WTC11 (cell line): ENCODE measurements around the gene PRDM15. TPM values are rescaled to one million over a fixed set of nuclear protein-coding genes. Genes with fewer than 3 reads are reported as not detected.

ENCODE experiments used
- ATAC-seq: fragments of 200-7000 bp; cut with Tn5 transposase; 2 replicates; pipeline ENCODE4 v1.10.0; 2021; ENCODE audit warnings: mild to moderate bottlenecking, moderate library complexity
- CTCF ChIA-PET: fragments of 300-600 bp; sonication (Branson Sonifier 250); formaldehyde crosslinking; loops from one replicate; lab custom pipeline; 2021; ENCODE audit warnings: antibody characterized with exemption; lab: Charles Lee
- POLR2A ChIA-PET: fragments of 350-600 bp; sonication (Branson Sonifier 250); formaldehyde crosslinking; loops from one replicate; lab custom pipeline; 2021; ENCODE audit warnings: antibody characterized with exemption; lab: Charles Lee
- DNase-seq: peaks from one replicate; pipeline ENCODE4 v3.0.0; 2021; ENCODE audit warnings: low spot score
- H3K27ac Mint-ChIP-seq: 2 replicates; pipeline ENCODE4 v1.8.0; 2021; ENCODE audit warnings: mixed read lengths
- H3K27me3 Mint-ChIP-seq: 2 replicates; pipeline ENCODE4 v1.8.0; 2021; ENCODE audit warnings: low read depth, mild to moderate bottlenecking, moderate library complexity, mixed read lengths
- H3K36me3 Mint-ChIP-seq: 2 replicates; pipeline ENCODE4 v1.8.0; 2021; ENCODE audit warnings: mixed read lengths
- H3K4me1 Mint-ChIP-seq: 2 replicates; pipeline ENCODE4 v1.8.0; 2022; ENCODE audit warnings: mixed read lengths
- H3K4me3 Mint-ChIP-seq: 2 replicates; pipeline ENCODE4 v1.8.0; 2021; ENCODE audit warnings: mild to moderate bottlenecking, moderate library complexity, mixed read lengths
- H3K9me3 Mint-ChIP-seq: 2 replicates; pipeline ENCODE4 v1.8.0; 2021; ENCODE audit warnings: mixed read lengths
- AFF4 ChIP-seq: sonication (generic); formaldehyde crosslinking; IDR thresholded peaks from 2 replicates; pipeline ENCODE4 v1.8.1; 2023; ENCODE audit warnings: mild to moderate bottlenecking, missing genetic modification reagents, borderline replicate concordance
- ATF3 ChIP-seq: sonication (generic); formaldehyde crosslinking; conservative IDR thresholded peaks from 2 replicates; pipeline ENCODE4 v1.8.1; 2022; ENCODE audit warnings: mild to moderate bottlenecking, missing genetic modification reagents
- CBFB ChIP-seq: sonication (generic); formaldehyde crosslinking; IDR thresholded peaks from 2 replicates; pipeline ENCODE4 v1.8.1; 2022; ENCODE audit warnings: mild to moderate bottlenecking, low read depth, missing genetic modification reagents
- E2F4 ChIP-seq: sonication (generic); formaldehyde crosslinking; IDR thresholded peaks from 2 replicates; pipeline ENCODE4 v1.8.1; 2022; ENCODE audit warnings: low read depth, mild to moderate bottlenecking, moderate library complexity, missing genetic modification reagents, borderline replicate concordance
- EMX1 ChIP-seq: fragments of 250-450 bp; sonication (Bioruptor Pico); IDR thresholded peaks from 2 replicates; pipeline ENCODE4 v1.8.0; 2021; ENCODE audit warnings: mild to moderate bottlenecking
- HMGA2 ChIP-seq: fragments of 250-450 bp; sonication (Bioruptor Pico); IDR thresholded peaks from 2 replicates; pipeline ENCODE4 v1.4.0; 2021; ENCODE audit warnings: mild to moderate bottlenecking, moderate library complexity
- NFATC4 ChIP-seq: fragments of 250-450 bp; sonication (Bioruptor Pico); IDR thresholded peaks from 2 replicates; pipeline ENCODE4 v1.9.0; 2021; ENCODE audit warnings: mild to moderate bottlenecking
- PRDM15 ChIP-seq: sonication (generic); formaldehyde crosslinking; IDR thresholded peaks from 2 replicates; pipeline ENCODE4 v1.8.0; 2022; ENCODE audit warnings: missing genetic modification reagents
- TEAD4 ChIP-seq: sonication (generic); formaldehyde crosslinking; IDR thresholded peaks from 2 replicates; pipeline ENCODE4 v1.8.0; 2022; ENCODE audit warnings: mild to moderate bottlenecking, missing genetic modification reagents
- ZBTB43 ChIP-seq: sonication (generic); formaldehyde crosslinking; IDR thresholded peaks from 2 replicates; pipeline ENCODE4 v1.8.1; 2023; ENCODE audit warnings: mild to moderate bottlenecking, missing genetic modification reagents
- ZNF317 ChIP-seq: sonication (generic); formaldehyde crosslinking; IDR thresholded peaks from 2 replicates; pipeline ENCODE4 v1.8.1; 2023; ENCODE audit warnings: low read depth, mild to moderate bottlenecking, moderate library complexity, missing genetic modification reagents, borderline replicate concordance
- ZNF396 ChIP-seq: fragments of 250-450 bp; sonication (Bioruptor Pico); IDR thresholded peaks from 2 replicates; pipeline ENCODE4 v1.8.0; 2021; ENCODE audit warnings: mild to moderate bottlenecking, moderate library complexity, borderline replicate concordance
- ZNF416 ChIP-seq: fragments of 250-450 bp; sonication (Bioruptor Pico); IDR thresholded peaks from 2 replicates; pipeline ENCODE4 v1.9.0; 2021; ENCODE audit warnings: mild to moderate bottlenecking, inconsistent platforms
- ZNF423 ChIP-seq: fragments of 250-450 bp; sonication (Bioruptor Pico); IDR thresholded peaks from 2 replicates; pipeline ENCODE4 v2.1.2; 2022; ENCODE audit warnings: mild to moderate bottlenecking, moderate library complexity
- ZNF532 ChIP-seq: fragments of 250-450 bp; sonication (Bioruptor Pico); IDR thresholded peaks from 2 replicates; pipeline ENCODE4 v1.9.0; 2021; ENCODE audit warnings: mild to moderate bottlenecking, borderline replicate concordance
- ZNF671 ChIP-seq: fragments of 250-450 bp; sonication (Bioruptor Pico); IDR thresholded peaks from 2 replicates; pipeline ENCODE4 v1.8.0; 2021; ENCODE audit warnings: mild to moderate bottlenecking
- ZSCAN18 ChIP-seq: fragments of 250-450 bp; sonication (Bioruptor Pico); IDR thresholded peaks from 2 replicates; pipeline ENCODE4 v2.1.2; 2022; ENCODE audit warnings: mild to moderate bottlenecking, moderate library complexity
- total RNA-seq: library from RNA; stranded (reverse); gene quantifications from 3 replicates; pipeline ENCODE4 v1.2.3, GENCODE V29; 2021

Gene PRDM15
- total RNA-seq, 1 experiment from 2014 or later, result 12.9 TPM

GRCh38 chr21:41861255-41861654, 17.9 kb downstream of the PRDM15 start (continued):
- TF ChIP-seq PRDM15 (CRISPR knock-in tag) (no peak), ZBTB43 (CRISPR knock-in tag) (no peak)

GRCh38 chr21:41859297-41859980, 19.7 kb downstream of the PRDM15 start:
- Mint-ChIP-seq H3K9me3 (no peaks in the 10 kb centered on the region), H3K4me3 (no peak overlapping the region), H3K27me3 (no peaks in the 10 kb centered on the region), H3K4me1 (peaks cover 11% of the 10 kb centered on the region), H3K36me3 (peaks cover 15% of the 10 kb centered on the region), H3K27ac (no peak overlapping the region)
- ChIA-PET CTCF (interaction anchor here (1.0 to 1.1 kb wide), 3 partner anchors 12 to 43 kb away, joined by 3 to 5 read pairs (median 3); no protein-coding TSS in a partner anchor), POLR2A (no interaction called here)
- TF ChIP-seq AFF4 (CRISPR knock-in tag) (no peak), ZNF416 (CRISPR knock-in tag) (no peak), ZNF532 (CRISPR knock-in tag) (no peak), TEAD4 (CRISPR knock-in tag) (no peak), ZNF317 (CRISPR knock-in tag) (no peak), ATF3 (no peak), EMX1 (CRISPR knock-in tag) (no peak), ZSCAN18 (CRISPR knock-in tag) (no peak), E2F4 (CRISPR knock-in tag) (no peak), NFATC4 (no peak), ZNF671 (CRISPR knock-in tag) (no peak), HMGA2 (CRISPR knock-in tag) (no peak), ZNF396 (CRISPR knock-in tag) (no peak), CBFB (no peak), ZNF423 (CRISPR knock-in tag) (no peak)
- ATAC-seq (no peak), DNase-seq (no peak)
